Endothelial cell of umbilical vein (primary cell): ENCODE measurements around the gene MORC4. TPM values are rescaled to one million over a fixed set of nuclear protein-coding genes. Genes with fewer than 3 reads are reported as not detected.

Experiments used
- BruUV-seq: library from RNA; stranded (reverse); fragments of 400-500 nt; replicated peaks from 2 replicates; lab custom pipeline; 2021; lab: Mats Ljungman, UMichigan
- CTCF ChIA-PET: fragments of 300-600, 350-600 bp; sonication (Branson Sonifier 250); formaldehyde crosslinking; loops from one replicate; lab custom pipeline; 2021; ENCODE audit warnings: antibody characterized with exemption, inconsistent platforms; lab: Charles Lee
- POLR2A ChIA-PET: fragments of 300-600, 350-600 bp; sonication (Branson Sonifier 250); formaldehyde crosslinking; loops from one replicate; lab custom pipeline; 2021; ENCODE audit warnings: antibody characterized with exemption, inconsistent platforms; lab: Charles Lee
- DNase-seq: peaks from one replicate; pipeline ENCODE4 v3.0.0-alpha.2; 2011; ENCODE audit warnings: low read depth, low spot score
- FAIRE-seq: peaks from 2 replicates; lab custom pipeline; 2011; peaks lifted over from hg19 to GRCh38; lab: Jason Lieb, UNC
- H2AFZ ChIP-seq: 2 replicates; pipeline ENCODE4 v1.6.0; 2012; ENCODE audit warnings: low read depth, low read length, control low read depth, inconsistent platforms
- H3K27ac ChIP-seq: 2 replicates; pipeline ENCODE4 v1.5.1; 2011; ENCODE audit warnings: low read depth, mild to moderate bottlenecking, control low read depth, low read length, moderate library complexity; ENCODE audit not compliant: insufficient read depth
- H3K27me3 ChIP-seq, 2 experiments: 2 replicates each; pipeline versions ENCODE4 v1.6.0 to v1.6.1; 2011; ENCODE audit warnings: low read length in 2 of 2, mixed read lengths in 1 of 2; ENCODE audit not compliant: control insufficient read depth in 2 of 2, insufficient read depth in 2 of 2
- H3K36me3 ChIP-seq, 2 experiments: 2 replicates in 1 of 2; 3 replicates in 1 of 2; pipeline ENCODE4 v1.5.1; 2011; ENCODE audit warnings: low read length in 2 of 2, mild to moderate bottlenecking in 1 of 2, moderate library complexity in 1 of 2; ENCODE audit not compliant: control insufficient read depth in 2 of 2, insufficient read depth in 2 of 2; ENCODE audit errors: extremely low read depth in 1 of 2
- H3K4me1 ChIP-seq: 3 replicates; pipeline ENCODE4 v1.5.1; 2011; ENCODE audit warnings: mild to moderate bottlenecking, low read length; ENCODE audit not compliant: control insufficient read depth, insufficient read depth; ENCODE audit errors: extremely low read depth
- H3K4me2 ChIP-seq: 2 replicates; pipeline ENCODE4 v1.6.1; 2011; ENCODE audit warnings: low read length, control low read depth, mixed read lengths; ENCODE audit not compliant: insufficient read depth
- H3K4me3 ChIP-seq, 3 experiments: fragments of 200-600 bp in 1 of 3; sonication (generic), shearing (Covaris generic) in 1 of 3; replicated peaks in 1 of 3; 2 replicates each; pipeline ENCODE4 v1.5.1; 2011 to 2016; ENCODE audit warnings: control low read depth in 3 of 3, low read length in 3 of 3, mild to moderate bottlenecking in 2 of 3, inconsistent platforms in 1 of 3, low read depth in 1 of 3, moderate library complexity in 1 of 3; ENCODE audit not compliant: insufficient read depth in 1 of 3
- H3K79me2 ChIP-seq: 2 replicates; pipeline ENCODE4 v1.6.0; 2012; ENCODE audit warnings: low read length, inconsistent platforms; ENCODE audit not compliant: control insufficient read depth, insufficient read depth
- H3K9ac ChIP-seq: replicated peaks from 2 replicates; pipeline ENCODE3; 2011; ENCODE audit warnings: low read length, control low read depth; ENCODE audit not compliant: insufficient read depth; ENCODE audit errors: extremely low read depth
- H3K9me1 ChIP-seq: replicated peaks from 3 replicates; pipeline ENCODE4 v1.6.0; 2011; ENCODE audit warnings: mild to moderate bottlenecking, low read length; ENCODE audit not compliant: control insufficient read depth, insufficient read depth; ENCODE audit errors: extremely low read depth
- H3K9me3 ChIP-seq: replicated peaks from 2 replicates; pipeline ENCODE4 v1.5.1; 2012; ENCODE audit warnings: low read length, inconsistent platforms; ENCODE audit not compliant: control insufficient read depth, insufficient read depth
- H4K20me1 ChIP-seq: replicated peaks from 2 replicates; pipeline ENCODE3; 2011; ENCODE audit warnings: mild to moderate bottlenecking, low read length; ENCODE audit not compliant: control insufficient read depth, insufficient read depth; ENCODE audit errors: extremely low read depth
- EZH2 ChIP-seq: IDR thresholded peaks from 2 replicates; pipeline ENCODE4 v1.6.1; 2012; ENCODE audit warnings: borderline replicate concordance, low read depth, mild to moderate bottlenecking, moderate library complexity, low read length, inconsistent platforms; ENCODE audit not compliant: severe bottlenecking
- FOS ChIP-seq: IDR thresholded peaks from 2 replicates; pipeline ENCODE4 v1.6.1; 2011; ENCODE audit warnings: mild to moderate bottlenecking, low read length, moderate library complexity, borderline replicate concordance; ENCODE audit not compliant: insufficient read depth
- GATA2 ChIP-seq: IDR thresholded peaks from 2 replicates; pipeline ENCODE4 v1.7.0; 2011; ENCODE audit warnings: low read depth, mild to moderate bottlenecking, moderate library complexity, mixed read lengths, low read length; ENCODE audit not compliant: insufficient read length, insufficient read depth
- JUN ChIP-seq: IDR thresholded peaks from 2 replicates; pipeline ENCODE4 v1.6.1; 2011; ENCODE audit warnings: borderline replicate concordance, low read depth; ENCODE audit not compliant: insufficient read length, insufficient read depth
- MYC ChIP-seq: IDR thresholded peaks from one replicate; pipeline ENCODE4 v1.6.1; 2011; ENCODE audit warnings: mild to moderate bottlenecking, low read depth, low read length
- POLR2A ChIP-seq: IDR thresholded peaks from 2 replicates; pipeline ENCODE4 v1.6.1; 2012; ENCODE audit warnings: low read depth, mild to moderate bottlenecking, control low read depth, low read length
- POLR2AphosphoS5 ChIP-seq: IDR thresholded peaks from 2 replicates; pipeline ENCODE4 v1.6.1; 2012; ENCODE audit warnings: low read depth, mild to moderate bottlenecking, control low read depth, low read length, moderate library complexity; ENCODE audit not compliant: insufficient read depth
- dilution Hi-C: fragments of 300-500 bp; cut with MboI; formaldehyde crosslinking; loops from one replicate; pipeline ENCODE4 v1.15.0; 2019; ENCODE audit warnings: low sequenced_read_pairs; ENCODE audit not compliant: extremely low pct_ligation_motif_present
- intact Hi-C: fragments of 100-400 bp; cut with micrococcal nuclease; formaldehyde crosslinking; loops from one replicate; pipeline ENCODE4 v1.10.0; 2022
- polyA plus RNA-seq, 4 experiments: library from polyadenylated mRNA; depleted of rRNA in 3 of 4; stranded (reverse) in 3 of 4; unstranded in 1 of 4; fragments of >200 nt; gene quantifications; 2 replicates each; pipeline versions ENCODE4 v1.2.1 to v1.2.3, GENCODE V29; 2011 to 2012; ENCODE audit warnings: missing spikeins in 1 of 4
- total RNA-seq: library from RNA; stranded (reverse); gene quantifications from 2 replicates; pipeline ENCODE4 v1.2.3, GENCODE V29; 2021
- TF ChIP-seq, protein P1 (sequence below): IDR thresholded peaks from 2 replicates; pipeline ENCODE4 v1.6.1; 2011; ENCODE audit not compliant: insufficient read depth, insufficient read length
- TF ChIP-seq, protein P2 (sequence below), 2 donors: IDR thresholded peaks; 1 replicate in 1 of 2; 2 replicates in 1 of 2; pipeline ENCODE4 v1.5.1; 2011; ENCODE audit warnings: low read length in 2 of 2, mild to moderate bottlenecking in 2 of 2, moderate library complexity in 2 of 2, control low read depth in 1 of 2, inconsistent platforms in 1 of 2, low read depth in 1 of 2; ENCODE audit not compliant: insufficient read depth in 1 of 2; ENCODE audit errors: extremely low read depth in 1 of 2

Gene MORC4
- total and polyA plus RNA-seq, 2 donors (not counting 3 experiments of a cell fraction or from before 2014, with no cell fraction given) = 4.3 to 12.0 TPM

DNA sequence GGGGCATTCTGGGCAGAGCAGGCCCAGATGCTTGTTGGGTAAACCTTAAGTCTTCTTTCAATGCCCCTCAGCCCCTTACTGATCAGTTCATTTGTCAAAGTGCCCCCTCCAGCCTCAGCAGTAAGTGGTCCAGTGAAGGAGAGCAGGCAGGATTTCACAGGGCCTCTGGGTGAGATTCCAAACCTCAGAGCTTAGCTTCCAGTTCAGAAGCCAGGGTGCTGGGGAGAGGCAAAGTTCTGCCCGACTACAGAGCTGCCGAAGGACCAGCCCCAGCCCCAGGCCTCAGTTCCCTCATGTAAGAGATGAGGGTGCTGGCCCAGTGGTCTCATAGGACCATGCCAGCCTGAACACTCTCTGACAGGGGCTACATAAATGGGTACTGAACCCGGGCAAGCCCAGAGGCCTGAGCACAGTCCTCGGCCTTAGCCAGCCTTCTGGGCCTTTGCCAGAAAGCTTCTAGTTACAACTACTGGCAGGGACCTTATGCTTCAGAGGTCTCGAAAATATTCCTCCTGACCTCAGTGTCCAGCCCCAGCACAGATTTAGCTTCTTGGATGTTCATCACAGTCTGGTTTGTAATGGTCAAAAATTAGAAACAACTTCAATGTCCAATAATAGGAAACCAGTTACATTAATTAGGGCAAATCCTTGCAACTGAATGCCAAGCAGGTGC lies 96.0 kb downstream of the MORC4 start:
- Histone ChIP-seq H4K20me1 (no peaks in the 10 kb centered on the region), H3K4me3 (no peak overlapping the region), H3K9me3 (no peaks in the 10 kb centered on the region), H3K27ac (no peak overlapping the region), H3K36me3 (no peaks in the 10 kb centered on the region), H2AFZ (no peak overlapping the region), H3K79me2 (no peaks in the 10 kb centered on the region), H3K9ac (no peak overlapping the region), H3K27me3 (no peaks in the 10 kb centered on the region), H3K9me1 (no peaks in the 10 kb centered on the region), H3K4me2 (no peak overlapping the region), H3K4me1 (no peaks in the 10 kb centered on the region)
- FAIRE-seq (peak; percentile 15), DNase-seq (no peak)
- no TSS peak for BruUV-seq
- TF ChIP-seq MYC (no peak), JUN (no peak), GATA2 (no peak), FOS (no peak), POLR2A (no peak), POLR2AphosphoS5 (no peak), EZH2 (no peak)
- TF ChIP-seq, protein P1, sequence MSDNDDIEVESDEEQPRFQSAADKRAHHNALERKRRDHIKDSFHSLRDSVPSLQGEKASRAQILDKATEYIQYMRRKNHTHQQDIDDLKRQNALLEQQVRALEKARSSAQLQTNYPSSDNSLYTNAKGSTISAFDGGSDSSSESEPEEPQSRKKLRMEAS = no peak
- TF ChIP-seq, protein P2, sequence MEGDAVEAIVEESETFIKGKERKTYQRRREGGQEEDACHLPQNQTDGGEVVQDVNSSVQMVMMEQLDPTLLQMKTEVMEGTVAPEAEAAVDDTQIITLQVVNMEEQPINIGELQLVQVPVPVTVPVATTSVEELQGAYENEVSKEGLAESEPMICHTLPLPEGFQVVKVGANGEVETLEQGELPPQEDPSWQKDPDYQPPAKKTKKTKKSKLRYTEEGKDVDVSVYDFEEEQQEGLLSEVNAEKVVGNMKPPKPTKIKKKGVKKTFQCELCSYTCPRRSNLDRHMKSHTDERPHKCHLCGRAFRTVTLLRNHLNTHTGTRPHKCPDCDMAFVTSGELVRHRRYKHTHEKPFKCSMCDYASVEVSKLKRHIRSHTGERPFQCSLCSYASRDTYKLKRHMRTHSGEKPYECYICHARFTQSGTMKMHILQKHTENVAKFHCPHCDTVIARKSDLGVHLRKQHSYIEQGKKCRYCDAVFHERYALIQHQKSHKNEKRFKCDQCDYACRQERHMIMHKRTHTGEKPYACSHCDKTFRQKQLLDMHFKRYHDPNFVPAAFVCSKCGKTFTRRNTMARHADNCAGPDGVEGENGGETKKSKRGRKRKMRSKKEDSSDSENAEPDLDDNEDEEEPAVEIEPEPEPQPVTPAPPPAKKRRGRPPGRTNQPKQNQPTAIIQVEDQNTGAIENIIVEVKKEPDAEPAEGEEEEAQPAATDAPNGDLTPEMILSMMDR (IDR thresholded peaks at IDR 0.05; ENCODE audit: extremely low read depth in 1 of 2, insufficient read depth in 1 of 2, low read depth in 1 of 2, low read length in 2 of 2) = no peak
- ChIA-PET CTCF (interaction anchor here (1.4 to 7.7 kb wide), 3 partner anchors 9 to 56 kb away, joined by 4 to 85 read pairs (median 5); no protein-coding TSS in a partner anchor), POLR2A (no interaction called here)
- intact Hi-C loops (no loop called here), dilution Hi-C loops (no loop called here)
